ENCODE results near the gene MCTP2.

MCTP2 gene

DNA sequence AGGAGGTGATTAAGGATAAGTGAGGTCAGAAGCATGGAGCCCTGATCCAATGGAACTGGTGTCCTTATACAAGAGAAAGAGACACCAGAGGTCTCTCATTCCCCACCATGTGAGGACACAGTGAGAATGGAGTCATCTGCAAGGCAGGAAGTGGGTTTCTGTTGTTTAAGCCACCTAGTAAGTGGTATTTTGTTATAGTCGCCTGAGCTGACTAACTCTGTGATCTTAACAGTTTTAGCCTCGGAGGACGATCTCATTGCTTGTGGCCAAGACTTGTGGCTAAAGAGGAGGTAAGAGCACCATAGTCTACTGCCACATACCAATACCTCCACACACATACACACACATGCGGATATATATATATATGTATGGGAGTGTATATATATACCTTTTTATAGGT, 73.8 kb downstream of the MCTP2 start:
- no peak for DNase-seq (ENCODE audit: low read depth)

DNA sequence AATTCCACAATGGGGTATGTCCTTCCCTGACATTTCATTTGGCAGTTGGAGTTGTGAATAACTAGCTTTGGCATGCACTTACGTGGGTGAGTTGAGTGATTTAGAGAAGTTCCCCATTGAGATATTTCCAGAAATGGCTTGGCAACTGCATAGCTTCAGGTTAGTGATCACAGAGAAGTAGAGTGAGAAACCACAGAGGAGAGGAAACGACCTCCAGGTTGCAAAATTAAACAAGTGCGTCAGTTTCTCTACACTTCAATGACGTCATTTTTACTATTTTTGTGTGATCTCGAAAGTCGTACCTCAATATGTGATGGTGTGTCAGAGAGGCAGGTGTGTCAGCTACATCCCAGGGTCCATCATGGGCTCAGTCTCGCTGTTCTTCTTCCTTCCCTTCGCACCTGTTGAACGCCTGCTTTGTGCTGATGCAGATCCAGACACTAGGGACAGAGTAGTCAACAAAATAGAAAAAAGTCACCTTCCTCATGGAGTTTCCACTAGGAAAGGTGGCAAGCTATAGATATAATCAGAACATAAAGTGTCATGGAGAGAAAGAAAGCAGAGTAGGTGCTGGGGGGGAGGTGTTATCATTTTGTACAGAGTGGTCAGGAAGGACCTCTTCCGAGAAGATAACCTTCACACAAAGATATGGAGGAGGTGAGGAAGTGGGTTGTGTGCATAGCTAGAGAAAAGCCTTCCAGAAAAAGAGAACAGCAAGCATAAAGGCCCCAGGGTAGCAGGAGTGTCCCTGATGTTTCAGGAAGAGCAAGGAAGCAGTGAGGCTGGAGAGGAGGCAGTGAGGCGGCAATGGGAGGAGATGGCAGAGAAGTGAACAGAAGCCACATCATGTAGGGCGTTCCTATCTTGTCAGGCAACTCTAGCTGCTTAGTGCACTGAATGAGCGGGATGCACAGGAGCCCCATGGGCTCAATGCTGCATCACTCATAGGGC, 75.6 kb downstream of the MCTP2 start:
- DNase-seq (ENCODE audit: low read depth) = no peak

DNA sequence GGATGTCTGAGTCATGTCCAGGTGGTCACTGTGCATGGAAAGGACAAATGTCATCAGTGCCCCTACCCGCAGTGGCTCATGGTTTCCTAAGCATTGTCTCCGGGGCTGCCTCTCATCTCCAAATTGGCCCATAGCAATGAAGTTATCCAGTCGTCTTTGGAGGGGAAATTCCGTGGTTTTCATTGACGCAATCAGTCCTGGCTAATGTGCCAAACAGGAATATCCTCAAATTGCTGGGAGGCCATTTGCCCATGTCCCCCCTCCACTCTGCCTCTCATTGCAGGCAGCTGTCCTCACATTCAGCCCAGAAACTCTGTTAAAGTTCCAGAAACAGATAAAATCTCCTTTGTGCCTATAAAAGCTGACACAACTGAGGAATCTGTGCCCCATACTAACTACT, 81.6 kb downstream of the MCTP2 start:
- DNase-seq (ENCODE audit: low read depth) = peak; percentile 4

DNA sequence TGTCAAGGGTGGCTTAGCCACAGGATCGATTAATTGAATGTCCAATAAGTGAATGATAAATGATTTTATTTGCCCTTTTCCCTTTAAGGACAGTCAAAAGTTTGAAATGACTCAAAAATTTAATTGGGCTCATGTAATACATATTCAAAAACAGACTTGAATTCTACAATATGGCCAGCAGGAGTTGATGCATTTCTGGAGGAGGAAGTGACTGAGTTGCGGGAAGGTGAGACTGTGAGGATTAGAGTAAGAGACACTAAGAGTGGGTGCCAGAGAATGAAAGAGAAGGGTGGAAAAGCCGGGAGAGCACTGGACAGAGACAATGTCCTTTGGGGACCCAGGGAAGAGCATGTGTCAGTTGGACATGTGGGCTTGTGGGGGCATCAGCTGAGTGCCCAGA, 83.3 kb downstream of the MCTP2 start:
- DNase-seq (ENCODE audit: low read depth) = no peak

DNA sequence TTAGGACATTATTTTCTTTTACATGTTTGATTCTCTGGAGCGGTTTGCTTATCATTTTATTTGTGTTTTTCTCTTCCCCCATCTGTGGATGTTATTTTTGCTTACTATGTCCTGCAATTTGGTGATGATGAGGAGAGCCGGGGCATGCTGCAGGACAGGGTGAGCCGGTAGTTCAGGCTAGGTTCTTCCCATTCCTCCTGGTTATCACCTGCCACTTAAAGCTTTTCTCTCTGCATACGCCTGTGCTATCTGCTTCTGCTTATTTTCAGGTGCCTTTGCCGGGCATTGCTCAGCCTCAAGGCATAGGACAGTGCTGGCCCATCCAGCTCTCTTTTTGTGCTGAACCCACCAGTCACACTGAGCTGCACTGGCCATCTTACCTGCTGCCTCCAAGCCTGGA, 85.8 kb downstream of the MCTP2 start:
- DNase-seq (ENCODE audit: low read depth) = no peak

DNA sequence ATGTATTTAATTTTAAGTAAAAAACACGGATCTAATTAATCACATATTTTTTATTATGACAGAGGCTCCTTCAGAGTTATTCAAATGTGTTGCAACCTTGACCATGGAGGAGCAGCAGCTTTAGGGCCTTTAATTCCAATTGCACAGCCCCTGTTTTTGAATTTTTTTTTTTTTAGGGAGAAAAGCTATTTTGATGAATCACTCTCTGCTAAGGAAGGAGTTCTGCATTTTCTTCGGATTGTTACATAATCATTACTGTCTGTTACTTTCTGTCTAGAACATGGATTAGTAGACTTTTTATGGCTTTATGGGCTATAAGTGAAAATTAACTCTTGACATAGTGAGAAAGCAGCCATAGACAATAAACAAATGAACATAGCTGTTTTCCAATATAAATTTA, 90.8 kb downstream of the MCTP2 start:
- DNase-seq (ENCODE audit: low read depth) = no peak

DNA sequence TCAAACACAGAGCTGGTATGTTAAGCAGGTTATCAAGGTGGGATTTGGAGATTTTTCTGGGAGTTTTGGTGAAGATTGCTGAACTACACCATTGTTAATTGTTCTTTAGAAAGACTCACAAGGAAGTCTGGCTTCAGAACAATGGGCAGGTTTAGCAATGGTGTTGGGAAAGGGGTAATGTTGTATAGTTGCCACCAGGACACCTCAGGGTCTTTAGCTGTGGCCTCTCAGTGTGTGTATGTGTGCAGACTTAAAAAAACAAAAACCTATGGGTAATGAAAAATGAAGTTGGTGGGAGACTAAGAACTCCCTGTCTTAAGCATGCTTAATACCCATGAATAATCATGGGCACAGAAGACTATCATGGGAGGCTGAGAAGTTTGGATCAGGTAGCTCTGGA, 91.7 kb downstream of the MCTP2 start:
- no peak for DNase-seq (ENCODE audit: low read depth)

DNA sequence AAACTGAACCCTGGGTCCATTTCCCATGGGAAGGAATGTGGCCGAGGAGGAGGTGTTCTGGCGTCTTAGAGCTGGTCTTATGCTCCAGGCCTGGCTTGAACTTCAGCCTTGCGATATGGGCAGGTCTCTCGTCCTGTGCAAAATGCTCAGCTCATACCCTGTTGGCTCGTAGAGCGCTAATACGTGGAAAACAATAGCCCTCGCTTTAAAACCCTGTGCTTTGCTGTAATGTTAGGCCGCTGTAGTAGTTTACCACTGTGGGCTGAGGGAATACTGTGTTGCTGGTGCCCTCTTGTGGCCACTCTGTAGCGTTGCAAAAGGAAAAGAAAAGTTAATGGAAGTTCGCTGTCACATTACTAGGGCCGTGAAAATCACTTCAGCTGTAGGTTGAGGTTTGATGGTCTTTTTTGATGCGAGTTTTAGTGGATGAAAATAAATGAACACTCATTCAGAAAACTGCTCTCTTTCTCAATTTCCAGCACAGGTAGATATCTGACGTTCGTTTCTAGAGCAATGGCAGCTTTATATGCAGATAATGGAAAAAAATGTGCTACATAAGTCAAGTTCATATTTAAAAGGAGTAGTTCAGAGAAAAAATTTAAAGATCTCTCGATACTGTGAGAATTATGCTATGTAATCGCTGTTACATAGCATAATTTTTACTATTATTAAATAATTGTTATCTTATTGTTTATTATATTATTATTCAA, 92.9 kb downstream of the MCTP2 start:
- DNase-seq (ENCODE audit: low read depth) = peak; percentile 42

DNA sequence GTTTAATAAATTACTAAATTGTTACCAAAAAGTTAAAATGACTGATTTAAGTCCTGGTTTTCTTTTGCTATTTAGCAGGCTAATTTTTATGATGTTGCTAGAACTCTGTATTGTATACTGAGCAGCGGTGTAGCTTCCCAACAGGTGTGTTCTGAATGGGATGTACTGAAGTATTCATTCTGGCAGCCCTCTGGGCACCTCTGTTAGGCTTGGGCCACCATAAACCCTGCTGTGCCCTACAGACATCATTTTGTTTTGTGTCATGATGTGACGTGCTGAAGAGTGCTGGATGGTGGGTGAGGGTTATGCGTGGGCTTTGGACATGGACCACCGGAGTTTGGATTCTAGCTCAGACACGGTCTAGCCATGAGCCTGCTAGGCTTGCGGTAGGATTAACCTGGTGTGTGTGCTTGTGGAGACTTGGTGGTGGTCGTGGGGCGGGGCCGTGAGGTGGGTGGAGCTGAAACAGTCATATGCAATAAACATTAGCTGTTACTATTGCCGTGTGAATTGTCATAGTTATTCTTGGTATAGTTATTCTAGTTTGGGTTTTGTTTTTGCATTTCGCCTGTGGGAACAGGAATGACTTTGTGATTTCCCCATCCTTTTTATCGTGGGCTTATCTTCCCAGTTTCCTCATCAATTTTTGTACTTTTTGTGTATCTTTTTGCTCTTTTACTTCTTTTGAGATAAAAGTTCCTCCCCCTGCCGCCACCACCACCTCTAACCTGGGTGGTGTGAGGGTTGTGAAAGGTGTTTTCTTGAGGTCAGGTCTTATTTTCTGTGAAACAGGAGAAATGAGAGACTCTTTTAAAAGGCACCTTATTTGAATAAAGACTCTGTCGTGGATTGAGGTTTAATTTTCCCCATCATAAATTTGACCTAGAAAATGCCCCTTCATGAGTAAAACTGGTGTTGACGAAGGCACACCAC, 93.7 kb downstream of the MCTP2 start:
- DNase-seq (ENCODE audit: low read depth) = no peak

DNA sequence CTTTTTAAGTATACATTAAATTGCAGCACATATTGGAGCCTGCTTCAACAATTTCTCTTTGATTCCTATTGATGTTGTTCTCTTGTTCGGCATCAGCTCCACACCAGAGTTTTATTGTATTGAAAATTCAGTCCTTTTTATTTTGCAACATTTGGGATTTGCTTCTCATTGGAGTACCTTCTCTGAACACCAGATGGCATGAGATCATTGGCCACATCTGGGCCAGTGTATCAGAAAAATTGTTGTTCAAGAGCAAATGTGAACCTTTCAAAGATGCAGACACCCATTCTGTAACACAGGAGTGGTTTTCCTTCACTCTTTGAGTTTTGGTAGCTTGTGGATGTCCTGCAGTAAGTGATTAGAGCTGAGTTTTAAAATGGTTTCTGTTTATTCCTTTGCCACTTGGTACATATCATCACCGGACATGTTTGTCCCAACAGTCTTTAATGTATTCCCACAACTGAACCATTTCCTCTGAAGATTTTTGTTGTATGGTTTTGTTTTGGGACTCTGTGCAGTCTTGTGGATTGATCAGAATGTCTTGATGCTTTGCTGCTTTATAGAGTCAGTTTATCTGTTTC, 96.1 kb downstream of the MCTP2 start:
- DNase-seq (ENCODE audit: low read depth) = peak; percentile 22

DNA sequence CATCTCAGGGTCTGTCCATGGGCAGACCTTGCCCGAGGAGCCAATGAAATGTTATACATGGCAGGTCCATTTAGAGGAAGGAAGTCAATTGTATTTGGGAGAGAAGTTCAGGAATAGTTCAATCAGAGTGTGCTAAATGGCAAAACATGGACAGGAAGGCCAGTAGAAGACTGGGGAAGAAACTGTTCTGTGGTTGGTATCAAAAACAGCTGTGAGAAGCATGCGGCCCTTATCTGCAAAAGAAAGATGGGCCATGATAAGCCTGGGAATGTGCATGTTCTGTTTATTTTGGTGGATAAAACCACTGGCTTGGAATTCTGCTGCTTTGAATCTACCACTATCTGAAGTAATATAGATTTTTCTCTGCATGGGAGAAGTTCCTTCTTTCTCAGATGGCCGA, 100.4 kb downstream of the MCTP2 start:
- DNase-seq (ENCODE audit: low read depth) = no peak

DNA sequence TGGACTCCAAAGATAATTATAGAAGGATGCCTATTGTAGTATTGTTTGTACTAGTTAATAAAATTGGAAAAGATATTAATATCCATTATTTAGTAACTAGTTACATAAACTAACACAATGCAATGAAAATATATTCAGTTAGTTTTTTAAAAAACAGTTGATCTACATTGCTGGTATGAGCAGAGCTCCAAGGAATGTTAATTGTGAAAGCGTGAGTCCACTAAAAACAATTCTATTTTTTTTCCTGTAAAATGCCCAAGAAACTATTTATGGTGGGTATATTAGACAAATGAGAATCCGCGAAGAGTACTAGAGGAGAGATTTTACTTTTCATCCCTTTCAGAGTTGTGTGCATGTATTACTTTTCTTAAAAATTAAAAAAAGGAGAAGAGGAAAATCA, 104.3 kb downstream of the MCTP2 start:
- DNase-seq (ENCODE audit: low read depth) = peak; percentile 4

DNA sequence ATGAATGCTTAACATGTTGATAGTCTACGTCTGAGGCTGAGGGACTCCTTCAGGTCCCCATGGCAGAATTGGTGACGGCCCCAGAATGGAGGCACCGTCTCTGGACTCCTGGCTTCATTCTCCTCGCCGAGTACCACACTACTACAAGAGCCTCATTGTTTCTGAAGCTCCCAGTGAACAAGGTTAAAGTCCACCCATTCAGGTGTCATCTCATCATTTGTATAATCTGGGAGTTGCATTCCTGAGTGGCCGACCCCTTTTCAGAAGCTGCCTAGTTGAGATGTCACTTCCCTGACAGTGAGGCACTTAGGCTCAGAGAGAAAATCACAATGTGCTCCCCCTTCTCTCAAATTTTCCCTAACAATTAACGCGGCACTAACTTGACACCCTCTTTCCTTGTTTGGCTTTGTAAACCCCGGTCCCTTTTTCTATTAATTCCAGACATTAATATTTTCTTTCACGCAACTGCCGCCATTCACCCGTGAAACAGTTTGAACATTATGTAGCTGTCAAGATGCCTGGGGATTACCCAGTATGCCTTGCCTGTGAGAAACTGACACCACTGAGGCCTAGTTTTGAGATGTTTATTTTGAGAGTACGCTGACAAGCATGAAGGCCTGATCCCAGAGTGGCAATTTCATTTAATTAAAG, 105.6 kb downstream of the MCTP2 start:
- no peak for DNase-seq (ENCODE audit: low read depth)

DNA sequence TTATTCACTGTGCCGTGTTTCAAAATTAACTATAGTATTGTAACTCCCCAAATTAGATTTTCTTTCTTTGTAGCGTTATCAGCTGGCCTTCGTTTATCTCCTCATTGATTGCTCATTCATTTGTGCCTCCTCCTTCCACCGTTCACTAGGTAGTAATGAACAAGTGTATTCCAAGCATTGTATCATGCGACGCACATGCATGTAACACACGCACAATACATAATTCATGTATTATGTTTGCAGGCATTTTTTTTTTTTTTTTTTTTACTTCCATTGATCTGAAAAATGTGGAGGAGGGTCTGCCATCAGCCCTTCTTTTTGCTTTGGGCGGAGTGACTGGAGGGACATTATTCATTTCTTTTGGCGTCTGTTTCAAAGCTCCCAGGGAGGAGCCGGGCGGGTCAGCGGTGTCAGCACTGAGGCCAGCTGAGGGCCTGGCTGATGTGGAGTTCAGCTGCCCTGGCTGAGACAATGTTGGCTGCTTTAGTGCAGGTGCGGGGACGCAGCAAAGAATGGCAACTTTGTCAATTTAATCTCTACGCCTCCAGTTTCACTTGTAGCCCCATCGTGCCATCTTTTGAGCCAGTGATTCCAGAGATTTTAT, 107.0 kb downstream of the MCTP2 start:
- DNase-seq (ENCODE audit: low read depth) = no peak

DNA sequence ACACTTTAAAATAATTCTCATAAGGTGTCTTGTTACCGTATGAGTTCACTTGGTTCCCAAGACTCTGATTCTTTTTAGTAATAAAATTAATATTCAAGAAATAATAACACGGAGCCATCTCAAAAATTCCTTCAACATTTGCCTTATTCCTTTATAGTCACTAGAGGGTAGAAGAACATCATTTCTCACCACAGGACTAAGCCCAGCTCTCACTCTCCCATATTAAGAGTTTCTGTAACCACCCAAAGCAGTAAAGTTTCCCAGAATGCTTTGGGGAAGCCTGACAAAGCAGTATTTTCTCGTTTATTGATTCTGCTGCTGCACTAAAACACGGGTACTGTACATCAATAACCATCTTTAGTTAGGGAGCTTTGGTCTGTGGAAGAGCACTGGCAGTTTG, 114.9 kb downstream of the MCTP2 start:
- DNase-seq (ENCODE audit: low read depth) = no peak

DNA sequence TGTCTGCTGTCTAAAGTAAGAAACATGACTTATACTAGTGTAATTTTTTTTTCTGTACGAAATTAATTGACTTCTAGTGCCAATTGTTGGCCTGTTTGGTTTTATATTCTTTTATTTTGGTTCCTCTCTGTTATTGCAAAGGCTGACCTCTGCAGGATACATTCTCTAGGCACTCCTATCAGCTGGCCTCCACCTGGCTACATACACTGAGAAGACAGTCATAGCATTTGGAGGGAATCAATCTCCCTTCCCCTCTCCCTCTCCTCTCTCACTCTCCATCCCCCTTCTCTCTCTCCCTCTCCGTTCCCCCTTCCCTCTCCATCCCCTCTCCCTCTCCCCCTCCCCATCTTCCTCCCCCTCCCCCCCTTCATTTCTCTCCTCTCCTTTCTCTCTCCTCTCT, 116.7 kb downstream of the MCTP2 start:
- no peak for DNase-seq (ENCODE audit: low read depth)

DNA sequence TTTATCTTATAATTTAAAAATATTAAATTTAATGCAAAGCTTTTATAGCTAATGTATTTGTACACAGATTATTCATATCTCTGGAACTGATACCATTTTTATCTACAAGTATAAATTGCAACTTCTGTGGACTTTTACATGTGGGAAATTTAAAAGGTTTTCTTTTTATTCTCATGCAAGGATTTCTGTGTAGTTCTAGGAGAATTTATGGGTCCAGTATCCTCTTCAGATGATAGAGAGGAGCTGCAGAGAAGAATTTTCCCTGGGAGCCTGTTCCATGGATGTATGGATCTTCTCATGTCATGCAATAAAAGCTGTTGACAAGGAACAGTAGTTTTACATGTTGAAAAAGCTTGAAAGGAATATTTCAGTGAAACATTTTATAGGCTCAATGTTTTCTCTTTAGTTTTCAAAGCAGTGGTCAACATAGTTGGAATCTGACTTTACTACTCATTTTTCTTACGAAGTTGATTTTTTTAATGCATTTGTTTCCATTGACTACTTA, 119.7 kb downstream of the MCTP2 start:
- DNase-seq (ENCODE audit: low read depth) = no peak

DNA sequence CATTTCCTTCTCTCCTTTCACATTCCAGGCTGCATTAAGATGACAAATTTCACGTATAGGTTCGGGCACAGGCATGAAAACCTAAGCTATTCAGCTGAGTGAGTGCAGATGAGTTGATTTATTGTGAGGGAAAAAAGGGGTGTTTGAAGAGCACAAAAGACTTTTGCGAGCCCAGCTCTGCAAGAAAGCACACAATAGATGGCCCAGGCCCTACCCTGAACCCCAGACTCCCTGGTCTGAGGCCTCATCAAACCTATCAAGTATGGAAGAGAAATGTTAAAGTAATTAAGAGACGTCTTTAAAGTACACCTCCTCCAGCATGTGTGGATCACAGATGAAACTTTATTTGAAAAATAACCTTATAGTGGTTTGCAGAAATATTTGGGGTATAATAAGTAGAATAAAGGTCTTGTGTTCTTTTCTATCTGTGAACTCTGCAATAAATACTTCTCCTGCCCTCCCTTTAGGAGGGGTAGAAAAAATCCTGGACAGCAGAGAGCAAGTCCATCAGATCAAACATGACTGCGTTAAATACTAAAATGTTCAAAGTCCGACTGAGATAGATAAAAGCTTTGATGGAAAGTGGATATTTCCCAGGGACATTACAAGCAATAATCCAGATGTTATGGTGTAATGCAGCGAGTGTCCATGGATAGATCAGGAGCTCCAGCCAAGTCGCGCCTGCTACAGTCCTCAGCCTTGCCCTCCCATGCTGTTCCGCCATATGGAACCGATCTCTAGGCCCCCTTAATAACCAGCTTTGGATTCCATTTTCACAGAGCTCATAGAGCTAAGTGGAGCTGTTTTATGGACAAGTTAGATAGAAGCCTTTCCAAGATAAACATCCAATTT, 121.5 kb downstream of the MCTP2 start:
- DNase-seq (ENCODE audit: low read depth) = no peak

DNA sequence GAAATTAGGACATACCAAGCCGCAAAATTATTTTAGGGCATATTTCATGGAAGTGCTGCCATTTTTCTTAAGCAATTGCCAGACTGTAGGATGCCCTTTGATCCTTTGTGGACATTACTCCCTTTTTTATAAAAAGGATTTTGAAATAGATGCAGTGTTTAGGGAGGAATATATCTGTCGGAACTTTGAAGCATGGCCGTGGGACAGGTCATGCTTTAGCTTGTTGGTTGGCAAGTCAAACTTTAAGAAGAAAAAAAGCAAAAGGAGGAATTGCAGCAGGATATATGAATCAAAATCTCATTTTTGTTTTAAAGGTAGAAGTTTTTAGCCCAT, 122.1 kb downstream of the MCTP2 start:
- no peak for DNase-seq (ENCODE audit: low read depth)

DNA sequence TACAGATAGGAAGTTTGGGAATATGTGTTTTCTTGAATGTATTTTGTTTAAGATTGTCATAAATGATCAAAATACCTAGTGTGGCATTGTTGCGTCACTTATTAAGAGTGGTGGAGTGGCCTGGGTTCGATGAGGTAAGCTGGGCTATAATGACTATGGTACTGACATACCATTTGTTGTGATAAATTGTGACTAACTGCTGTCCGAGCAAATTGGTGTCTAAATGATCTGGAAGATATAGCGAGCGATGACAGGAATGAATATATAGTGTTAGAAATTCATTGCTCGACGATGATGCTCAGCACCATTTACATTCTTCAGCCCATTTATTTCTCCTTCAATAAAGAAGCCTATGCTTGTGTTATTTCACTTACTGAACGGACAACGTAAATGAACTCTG, 123.3 kb downstream of the MCTP2 start:
- no peak for DNase-seq (ENCODE audit: low read depth)

All from fibroblast of gingiva (primary cell).